GM18499 (cell line): Measurements from ENCODE around the gene DDN.

ENCODE experiments used
- ATAC-seq: cut with Tn5 transposase; IDR thresholded peaks from one replicate; pipeline ENCODE4 v1.9.1; 2021; ENCODE audit warnings: moderate number of reproducible peaks; ENCODE audit not compliant: insufficient read depth, unreplicated experiment

DDN gene

DNA sequence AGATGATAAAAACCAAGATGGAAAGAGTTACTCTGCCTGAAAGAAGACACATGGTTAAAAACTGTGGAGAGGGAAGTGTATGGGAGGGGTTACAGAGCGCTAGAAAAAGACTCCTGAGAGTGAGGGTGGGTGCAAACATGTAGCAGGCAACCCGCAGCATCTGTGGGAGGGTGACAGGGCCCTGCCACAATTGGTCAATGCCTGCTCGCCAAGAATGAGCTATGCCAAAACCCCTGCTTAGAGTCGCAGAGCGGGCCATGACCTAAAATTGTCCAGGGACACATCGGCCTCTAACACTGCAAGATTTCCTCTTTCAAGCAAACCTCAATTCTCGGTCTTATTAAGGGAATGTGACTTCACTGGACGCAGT is 18.7 kb upstream of the DDN start:
- no peak for ATAC-seq

- no peak for ATAC-seq
These were observed 16.0 kb upstream of the DDN start for GRCh38 chr12:49015196-49015595.

DNA sequence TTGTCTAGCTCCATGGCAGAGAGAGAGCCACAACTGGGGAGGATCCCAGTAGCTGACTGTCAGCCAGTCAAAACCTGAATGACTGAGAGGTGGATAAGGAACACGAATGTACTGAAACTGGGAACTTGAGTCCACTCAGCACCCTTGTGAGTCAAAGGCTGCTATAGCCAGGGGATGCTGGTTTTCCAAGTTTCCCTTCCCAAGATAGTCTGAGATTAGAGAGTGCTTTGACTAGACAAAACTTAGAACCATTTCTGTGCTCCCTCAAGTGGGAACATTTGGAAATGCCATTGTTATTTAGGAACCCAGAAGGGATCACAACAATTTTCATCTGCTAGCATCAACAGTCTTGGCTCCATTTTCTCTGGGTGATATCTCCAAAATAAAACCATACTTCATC is 15.4 kb upstream of the DDN start:
- no peak for ATAC-seq

GRCh38 chr12:49013428-49013827 is 14.3 kb upstream of the DDN start:
- ATAC-seq = no peak

DNA sequence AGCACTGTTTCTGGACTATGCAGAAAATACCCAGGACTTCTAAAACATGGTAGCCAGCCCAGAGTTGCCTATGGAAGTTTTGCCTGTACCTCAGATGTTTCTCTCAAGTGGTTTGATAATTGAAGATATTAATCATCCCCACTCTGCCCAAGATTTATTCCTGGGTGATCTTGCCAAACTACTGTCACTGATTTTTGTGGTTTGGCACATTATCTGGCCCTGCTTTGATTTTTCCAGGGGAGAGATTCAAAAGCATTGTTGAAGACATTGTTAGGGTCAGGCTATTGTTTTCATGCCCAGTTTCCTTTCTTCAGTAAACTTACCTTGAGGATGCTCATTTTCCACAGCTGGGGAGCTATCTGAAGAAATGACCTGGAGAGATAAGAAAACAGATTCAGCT is 13.6 kb upstream of the DDN start:
- ATAC-seq = no peak

DNA sequence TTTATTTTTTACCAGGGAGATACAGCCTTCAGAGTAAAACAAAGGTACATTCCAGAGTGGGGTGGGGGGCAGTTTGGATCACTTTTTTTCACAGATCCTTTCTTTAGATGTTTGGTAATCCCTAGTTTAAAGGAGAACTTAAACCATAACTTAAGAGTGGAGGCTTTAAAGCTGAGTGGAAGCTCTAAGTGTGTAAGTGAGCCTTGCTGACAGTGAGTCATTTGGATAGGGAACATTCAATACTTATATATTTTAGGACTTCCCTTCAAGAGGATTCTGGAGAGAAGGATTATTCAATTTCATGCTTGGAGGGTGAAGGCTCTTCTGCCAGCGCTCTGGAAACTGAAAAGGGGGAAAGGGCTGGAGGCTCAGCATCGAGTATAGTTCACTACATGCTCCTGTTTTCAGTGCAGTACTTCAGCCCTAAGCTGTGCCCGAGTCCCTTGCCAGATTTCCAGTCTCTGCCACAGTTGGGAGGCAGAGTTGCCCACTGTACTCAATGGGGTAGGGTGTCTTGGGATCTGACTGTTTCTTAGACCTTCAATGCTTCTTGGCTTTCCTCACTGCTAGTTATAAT is 11.0 kb upstream of the DDN start:
- ATAC-seq = no peak

- ATAC-seq = no peak
These were observed 9.8 kb upstream of the DDN start for GRCh38 chr12:49008943-49009342.

GRCh38 chr12:49000346-49000745 is 1.2 kb upstream of the DDN start:
- no peak for ATAC-seq

DNA sequence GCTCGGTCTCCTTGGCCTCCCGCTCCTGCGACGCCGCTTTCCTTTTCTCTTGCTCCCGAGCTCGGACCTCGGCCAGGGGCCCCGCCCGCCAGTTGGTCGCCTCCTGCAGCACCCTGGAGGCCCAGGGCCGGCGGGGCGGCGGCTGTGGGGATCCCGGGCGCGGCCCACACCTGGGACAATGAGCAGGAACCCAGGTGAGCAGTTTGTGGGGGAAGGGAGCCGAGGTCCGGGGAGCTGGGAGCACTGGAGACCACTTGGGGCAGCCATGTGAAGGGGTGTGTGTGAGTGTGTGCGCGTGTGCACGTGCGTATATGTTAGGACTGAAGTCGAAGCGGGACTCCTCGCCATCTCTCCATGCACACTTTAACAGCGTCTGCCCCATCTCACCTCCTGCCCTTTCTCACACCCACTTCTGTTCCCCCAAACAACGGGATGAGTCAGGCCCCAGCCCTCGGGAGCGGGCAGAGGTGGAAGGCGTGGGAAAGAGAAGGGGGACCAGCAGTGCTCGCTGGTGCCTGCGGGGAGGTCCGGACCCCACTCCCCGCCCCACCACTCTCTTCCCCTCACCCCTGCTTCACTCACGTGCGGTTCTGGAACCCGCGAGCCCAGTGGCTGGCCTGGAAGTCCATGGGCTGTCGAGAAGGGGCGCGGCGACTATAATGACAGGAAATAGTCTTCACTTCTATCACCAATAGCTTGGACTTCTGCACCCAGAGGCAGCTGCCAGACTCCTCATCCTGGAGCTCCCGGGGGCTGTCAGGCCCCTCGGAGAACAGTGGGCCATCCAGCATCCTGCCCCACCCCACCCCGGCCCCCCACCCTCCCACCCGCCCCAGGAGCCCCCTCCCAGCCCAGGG is 450 bp downstream of the DDN start:
- ATAC-seq = no peak

GRCh38 chr12:48997719-48998496 is 1.3 kb downstream of the DDN start:
- ATAC-seq = no peak

DNA sequence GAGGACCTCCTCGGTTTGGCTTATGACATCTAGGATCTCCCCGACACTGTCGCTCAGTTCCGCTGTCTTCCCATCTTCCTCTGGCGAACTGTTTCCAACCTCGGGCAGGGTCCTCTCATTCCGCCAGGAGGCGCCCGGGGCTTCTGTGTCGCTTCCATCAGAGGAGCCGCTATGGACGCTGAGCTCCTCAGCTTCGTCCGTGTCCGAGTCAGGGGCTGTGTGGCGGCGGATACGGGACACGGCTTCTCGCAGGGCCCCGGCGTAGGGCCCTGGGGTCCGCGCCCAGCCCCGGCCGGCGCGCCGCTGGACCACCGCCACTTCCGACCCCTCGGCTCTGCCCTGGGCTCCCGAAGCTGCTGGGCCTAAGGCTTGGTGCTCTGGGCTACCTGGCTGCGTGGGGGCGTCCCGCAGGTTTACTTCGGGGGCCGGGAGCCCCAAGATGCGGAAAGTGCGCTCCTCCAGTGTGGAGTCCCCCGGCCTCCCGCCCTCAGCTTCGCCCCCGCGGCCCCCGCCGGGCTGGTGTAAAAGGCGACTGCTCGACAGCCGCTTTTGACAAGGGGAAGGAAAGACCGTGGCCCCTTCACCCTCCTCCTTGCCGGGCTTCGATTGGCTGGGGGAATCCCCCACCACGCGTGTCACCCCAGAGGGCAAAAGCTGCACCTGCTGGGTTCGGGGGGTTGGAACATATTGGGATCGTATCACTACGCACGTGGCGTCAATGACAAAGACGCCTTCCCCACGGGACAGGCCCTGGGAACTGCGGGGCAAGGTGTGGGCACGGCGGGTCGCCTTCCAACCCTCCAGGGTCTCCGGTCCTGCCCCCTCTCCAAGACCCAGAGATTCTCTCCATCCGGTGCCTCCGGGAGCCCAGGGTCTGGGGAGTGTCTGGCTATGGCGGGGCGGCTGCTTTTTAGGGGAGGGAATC is 2.1 kb downstream of the DDN start:
- no peak for ATAC-seq

DNA sequence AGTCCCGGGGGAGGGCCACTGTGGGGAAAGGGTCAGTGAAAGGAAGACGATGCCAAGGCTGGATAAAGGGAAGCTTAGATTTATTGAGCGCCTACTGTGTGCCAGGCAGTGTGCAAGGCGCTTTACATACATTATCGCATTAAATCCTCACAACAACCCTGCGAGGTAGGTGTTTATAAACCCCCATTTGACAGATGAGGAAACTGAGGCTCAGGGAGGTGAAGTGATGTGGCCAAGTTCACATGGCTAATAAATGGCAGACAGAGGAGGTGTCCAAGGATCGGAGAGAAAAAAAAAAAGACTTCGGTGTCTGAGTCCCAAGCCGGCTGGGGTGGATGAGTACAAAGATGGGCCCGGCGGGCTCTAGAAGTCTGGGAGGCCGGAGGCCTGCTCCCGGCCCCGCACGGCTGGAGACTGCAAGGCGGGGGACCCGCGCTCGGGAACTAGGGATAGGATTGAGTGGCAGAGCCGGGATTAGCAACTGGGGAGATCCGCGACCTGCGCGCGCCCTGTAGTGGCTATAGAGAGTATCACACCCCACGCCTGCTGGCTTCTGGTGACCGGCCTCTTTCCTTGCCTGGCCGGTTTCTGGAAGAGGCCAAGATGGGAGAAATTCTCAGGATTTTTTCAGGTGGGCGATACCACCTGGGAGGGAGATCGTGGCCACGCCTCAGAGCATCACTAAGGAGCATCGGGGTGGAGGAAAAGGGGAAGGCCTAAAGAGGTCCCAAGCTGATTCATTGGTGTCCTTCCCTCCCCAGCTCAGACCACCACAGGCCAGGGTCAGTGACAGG is 3.9 kb downstream of the DDN start:
- ATAC-seq = no peak

DNA sequence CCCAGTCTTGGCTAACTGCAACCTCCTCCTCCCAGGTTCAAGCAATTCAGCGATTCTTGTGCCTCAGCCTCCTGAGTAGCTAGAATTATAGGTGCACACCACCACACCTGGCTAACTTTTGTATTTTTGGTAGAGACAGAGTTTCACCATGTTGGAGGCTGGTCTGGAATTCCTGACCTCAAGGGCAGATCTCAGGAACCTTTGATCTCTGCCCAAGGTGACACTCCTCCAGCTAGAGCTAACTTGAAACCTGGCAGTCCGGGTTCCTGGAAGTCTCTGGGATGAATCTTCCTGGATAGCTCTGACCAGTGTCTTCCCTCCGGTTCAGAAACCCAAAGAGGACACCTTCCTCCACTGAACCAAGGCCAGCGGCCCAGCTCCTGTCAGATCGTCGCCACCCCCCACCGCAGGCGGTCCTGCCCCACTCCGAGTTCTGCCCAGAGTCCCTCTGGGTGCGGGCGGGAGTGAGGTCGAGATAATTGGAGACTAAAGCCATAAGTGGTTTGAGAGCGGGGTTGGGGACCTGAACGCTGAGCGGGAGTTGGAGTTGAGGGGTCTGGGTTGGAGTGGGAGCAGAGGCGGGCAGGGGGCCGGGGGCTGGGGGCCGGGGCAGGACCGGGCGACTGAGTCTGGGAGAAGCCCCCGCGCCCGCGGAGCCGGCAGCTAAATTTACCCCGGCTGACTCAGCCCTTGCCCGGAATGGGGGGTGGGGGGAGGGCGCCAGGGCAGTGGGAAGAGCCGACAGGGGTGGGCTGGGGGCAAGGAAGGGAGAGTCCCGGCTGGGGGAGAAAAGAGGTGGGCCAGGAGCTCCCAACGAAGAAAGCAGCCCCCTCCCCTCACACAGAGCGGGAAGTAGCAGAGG is 4.7 kb downstream of the DDN start:
- ATAC-seq = no peak

DNA sequence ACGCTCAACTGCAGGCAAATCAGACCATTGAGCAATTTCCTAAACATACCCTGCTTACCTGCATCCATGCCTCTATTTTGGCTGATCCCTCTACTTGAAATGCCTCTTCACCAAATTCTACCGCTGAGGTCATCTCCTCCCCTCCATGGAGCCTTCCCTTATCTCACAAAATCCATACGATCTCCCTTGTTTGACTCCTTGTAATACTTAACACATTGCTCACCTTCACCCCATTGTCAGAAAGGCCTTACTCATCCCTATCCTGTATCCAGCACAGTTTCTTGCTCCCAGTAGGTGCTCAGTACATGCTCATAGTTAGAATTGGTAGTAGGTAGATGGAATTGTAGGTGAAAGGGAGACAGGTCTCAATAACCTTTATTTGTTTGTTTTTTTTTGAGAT is 5.4 kb downstream of the DDN start:
- no peak for ATAC-seq

DNA sequence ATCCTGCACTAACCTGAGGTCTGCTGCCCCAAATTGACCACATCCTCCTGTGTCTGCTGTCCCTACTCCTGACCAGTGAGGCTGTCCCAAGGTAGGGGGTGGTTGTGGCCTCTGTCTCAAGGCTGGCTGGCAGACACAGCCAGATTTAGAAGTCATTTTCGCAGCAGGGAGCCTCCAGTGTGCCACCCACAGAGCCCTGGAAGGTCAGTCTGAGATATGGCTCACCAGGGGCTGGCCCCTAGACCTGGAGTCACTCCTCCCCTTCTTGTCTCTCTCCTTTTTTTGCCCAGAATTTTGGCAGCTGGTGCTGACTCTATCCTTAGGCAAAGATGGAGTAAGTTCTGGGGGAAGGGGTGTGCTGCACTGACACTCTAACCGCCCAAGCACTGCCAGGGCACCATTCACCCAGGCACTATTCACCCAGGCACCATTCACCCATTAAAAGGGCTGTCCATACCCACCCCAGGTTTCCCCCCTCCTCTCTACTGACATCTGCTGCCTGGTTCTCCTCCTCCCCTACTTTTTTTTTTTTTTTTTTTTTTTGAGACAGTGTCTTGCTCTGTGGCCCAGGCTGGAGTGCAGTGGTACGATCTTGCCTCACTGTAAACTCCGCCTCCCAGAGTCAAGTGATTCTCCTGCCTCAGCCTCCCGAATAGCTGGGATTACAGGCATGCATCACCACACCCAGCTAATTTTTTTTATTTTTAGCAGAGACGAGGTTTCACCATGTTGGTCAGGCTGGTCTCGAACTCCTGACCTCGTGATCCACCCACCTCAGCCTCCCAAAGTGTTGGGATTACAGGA is 7.7 kb downstream of the DDN start:
- ATAC-seq = no peak

- no peak for ATAC-seq
These were observed 8.6 kb downstream of the DDN start for GRCh38 chr12:48990552-48990951.

- ATAC-seq = no peak
These were observed 11.0 kb downstream of the DDN start for GRCh38 chr12:48988030-48988649.
